Measurements from ENCODE around the gene RAB3GAP1.

- TF ChIP-seq CTCF (IDR thresholded peaks at IDR 0.05) (no peak), POLR2A (IDR thresholded peaks at IDR 0.05) (no peak)
These were observed 42.8 kb upstream of the RAB3GAP1 start for GRCh38 chr2:135009339-135009738.

Data from tibial nerve (tissue), 3 donors.